Stimulated activated CD4-positive, alpha-beta T cell treated with anti-CD3 and anti-CD28 coated beads, TNF-alpha, amount 100 ng/mL, for 48 hours (primary cell): ENCODE results near the gene SEMA3G.

Source experiments
- DNase-seq, 3 donors: peaks; one replicate each; pipeline ENCODE4 v3.0.0-alpha.2; 2020; ENCODE audit warnings: low read depth in 3 of 3

The SEMA3G gene

GRCh38 chr3:52439426-52440248 lies 5.3 kb downstream of the SEMA3G start:
- DNase-seq: no peak

GRCh38 chr3:52438579-52439425 lies 6.1 kb downstream of the SEMA3G start:
- DNase-seq: no peak

- DNase-seq: no peak
These were observed 6.9 kb downstream of the SEMA3G start for GRCh38 chr3:52438104-52438376.

- DNase-seq: no peak
These were observed 7.4 kb downstream of the SEMA3G start for GRCh38 chr3:52437326-52438103.

GRCh38 chr3:52436500-52437149 lies 8.3 kb downstream of the SEMA3G start:
- no peak for DNase-seq

GRCh38 chr3:52435246-52436101 lies 9.4 kb downstream of the SEMA3G start:
- no peak for DNase-seq

GRCh38 chr3:52434491-52435115 lies 10.3 kb downstream of the SEMA3G start:
- no peak for DNase-seq

- DNase-seq: no peak
These were observed 10.9 kb downstream of the SEMA3G start for GRCh38 chr3:52433996-52434479.

- no peak for DNase-seq
These were observed 11.4 kb downstream of the SEMA3G start for GRCh38 chr3:52433328-52433995.

- no peak for DNase-seq
These were observed 12.2 kb downstream of the SEMA3G start for GRCh38 chr3:52432691-52433141.

- no peak for DNase-seq
These were observed 12.7 kb downstream of the SEMA3G start for GRCh38 chr3:52432225-52432624.

GRCh38 chr3:52431459-52432223 lies 13.3 kb downstream of the SEMA3G start:
- DNase-seq: no peak

- DNase-seq: no peak
These were observed 14.5 kb downstream of the SEMA3G start for GRCh38 chr3:52430416-52430810.

- no peak for DNase-seq
These were observed 15.0 kb downstream of the SEMA3G start for GRCh38 chr3:52429779-52430415.

- no peak for DNase-seq
These were observed 15.9 kb downstream of the SEMA3G start for GRCh38 chr3:52429031-52429430.

GRCh38 chr3:52428151-52429005 lies 16.5 kb downstream of the SEMA3G start:
- DNase-seq: no peak

- no peak for DNase-seq
These were observed 21.7 kb downstream of the SEMA3G start for GRCh38 chr3:52423173-52423572.
